Colonic mucosa (tissue), 4 donors: ENCODE results near the gene KLK4. TPM values are rescaled to one million over a fixed set of nuclear protein-coding genes. Genes with fewer than 3 reads are reported as not detected.

ENCODE experiments used
- DNase-seq: peaks from one replicate; pipeline ENCODE4 v3.0.0-alpha.2; 2020
- H3K27ac ChIP-seq: fragments of 200-600 bp; one replicate; pipeline ENCODE4 v1.8.0; 2021
- H3K27me3 ChIP-seq: fragments of 200-600 bp; one replicate; pipeline ENCODE4 v1.8.0; 2021
- H3K36me3 ChIP-seq: fragments of 200-600 bp; one replicate; pipeline ENCODE4 v1.8.0; 2021
- H3K4me1 ChIP-seq: fragments of 200-600 bp; one replicate; pipeline ENCODE4 v1.8.0; 2021; ENCODE audit warnings: mild to moderate bottlenecking
- H3K4me3 ChIP-seq: fragments of 200-600 bp; one replicate; pipeline ENCODE4 v1.8.0; 2021
- H3K9ac ChIP-seq, 2 donors: one replicate each; pipeline ENCODE4 v1.7.0; 2013; ENCODE audit warnings: control low read depth in 2 of 2, low read depth in 2 of 2, low read length in 2 of 2
- H3K9me3 ChIP-seq: fragments of 200-600 bp; one replicate; pipeline ENCODE4 v1.8.0; 2021
- CTCF ChIP-seq: fragments of 200-600 bp; IDR thresholded peaks from one replicate; pipeline ENCODE4 v1.8.0; 2022; ENCODE audit warnings: antibody characterized with exemption, mild to moderate bottlenecking
- intact Hi-C: fragments of 100-400 bp; cut with DNase I; formaldehyde crosslinking; loops from one replicate; pipeline ENCODE4 v1.14.1; 2022
- total RNA-seq, 2 donors: library from RNA; stranded (reverse); fragmentation: NEBNext Ultra II Directional in 1 of 2; extraction: Animal tissue kit (Norgen Biotek cat#: 25700) in 1 of 2; gene quantifications; one replicate each; pipeline ENCODE4 v1.2.1, GENCODE V29; 2021
- donor health status: healthy.
- donor health status: DM: no; HTN: no; CAD: no.
- donor health status: DM: no; HTN: no; CAD: no.

The KLK4 gene
- total RNA-seq, 2 donors from 2014 or later: 1.2 to 2.0 TPM

DNA sequence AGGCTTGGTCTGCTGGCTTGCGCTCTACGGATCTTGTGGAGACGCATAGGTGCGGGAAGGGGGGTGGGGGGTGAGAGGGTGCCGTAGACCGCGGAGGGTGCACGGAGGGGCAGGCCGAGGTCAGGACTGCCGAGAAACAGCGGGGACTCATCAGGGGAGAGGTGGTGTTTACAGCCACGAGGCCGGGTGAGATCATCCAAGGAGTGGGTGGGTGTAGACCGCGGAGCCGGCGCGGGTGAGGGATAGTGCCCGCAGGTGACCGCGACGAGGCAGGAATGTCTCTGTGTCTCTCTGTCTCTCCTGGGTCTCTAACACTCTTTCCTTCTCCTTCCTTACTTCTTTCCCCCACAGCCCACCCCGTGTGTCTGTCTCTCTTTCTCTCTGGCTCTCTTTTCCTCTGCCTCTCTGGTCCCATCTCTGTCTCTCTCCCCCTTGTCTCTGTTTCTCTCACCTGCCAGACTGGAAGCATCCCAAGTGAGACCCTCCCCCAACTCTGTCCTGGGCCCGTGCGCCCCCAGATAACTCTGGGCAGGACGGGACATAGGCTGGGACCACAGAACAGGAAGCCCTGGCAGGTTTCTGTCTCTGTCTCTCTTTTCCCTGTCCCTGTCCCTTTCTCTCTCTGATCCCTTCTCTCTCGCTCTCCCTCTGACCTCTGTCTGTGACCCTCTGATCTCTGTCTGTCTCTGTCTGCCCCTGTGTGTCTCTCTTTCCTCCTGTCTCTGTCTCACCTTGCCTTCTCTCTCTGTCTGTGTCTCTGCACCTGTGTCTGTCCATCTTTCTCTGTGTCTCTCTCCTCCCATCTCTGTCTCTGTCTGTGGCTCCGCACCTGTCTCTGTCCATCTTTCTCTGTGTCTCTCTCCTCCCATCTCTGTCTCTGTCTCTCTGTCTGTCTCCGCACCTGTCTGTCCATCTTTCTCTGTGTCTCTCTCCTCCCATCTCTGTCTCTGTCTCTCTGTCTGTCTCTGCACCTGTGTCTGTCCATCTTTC lies 1.8 kb upstream of the KLK4 start:
- H3K4me1 ChIP-seq: no peaks in the 10 kb centered on the region
- no peak overlapping the region for H3K4me3 ChIP-seq
- DNase-seq: no peak
- intact Hi-C loops: no loop called here
- peaks cover 29% of the 10 kb centered on the region for H3K27me3 ChIP-seq
- H3K36me3 ChIP-seq: no peaks in the 10 kb centered on the region
- H3K27ac ChIP-seq: no peak overlapping the region
- no peak overlapping the region for H3K9ac ChIP-seq
- no peaks in the 10 kb centered on the region for H3K9me3 ChIP-seq
- no peak for TF ChIP-seq CTCF

GRCh38 chr19:50912102-50912599 lies 956 bp upstream of the KLK4 start:
- no peaks in the 10 kb centered on the region for H3K9me3 ChIP-seq
- H3K9ac ChIP-seq: no peak overlapping the region
- H3K27me3 ChIP-seq: peaks cover 29% of the 10 kb centered on the region
- H3K36me3 ChIP-seq: no peaks in the 10 kb centered on the region
- H3K27ac ChIP-seq: no peak overlapping the region
- H3K4me3 ChIP-seq: no peak overlapping the region
- no peak for DNase-seq
- no peak for TF ChIP-seq CTCF
- H3K4me1 ChIP-seq: no peaks in the 10 kb centered on the region
- intact Hi-C loops: no loop called here

GRCh38 chr19:50910722-50911121 lies 473 bp downstream of the KLK4 start:
- no peaks in the 10 kb centered on the region for H3K4me1 ChIP-seq
- DNase-seq: no peak
- no peaks in the 10 kb centered on the region for H3K9me3 ChIP-seq
- no peak overlapping the region for H3K27ac ChIP-seq
- intact Hi-C loops: no loop called here
- TF ChIP-seq CTCF: no peak
- H3K4me3 ChIP-seq: no peak overlapping the region
- H3K27me3 ChIP-seq: peaks cover 29% of the 10 kb centered on the region
- H3K9ac ChIP-seq: no peak overlapping the region
- H3K36me3 ChIP-seq: no peaks in the 10 kb centered on the region

- Histone ChIP-seq H3K27me3 (peaks cover 29% of the 10 kb centered on the region), H3K27ac (no peak overlapping the region), H3K36me3 (no peaks in the 10 kb centered on the region), H3K4me1 (no peaks in the 10 kb centered on the region), H3K9me3 (no peaks in the 10 kb centered on the region), H3K9ac (no peak overlapping the region), H3K4me3 (no peak overlapping the region)
- DNase-seq: peak; percentile 90
- no peak for TF ChIP-seq CTCF
- intact Hi-C loops: no loop called here
Measured at GRCh38 chr19:50909240-50910070, 1.7 kb downstream of the KLK4 start.

DNA sequence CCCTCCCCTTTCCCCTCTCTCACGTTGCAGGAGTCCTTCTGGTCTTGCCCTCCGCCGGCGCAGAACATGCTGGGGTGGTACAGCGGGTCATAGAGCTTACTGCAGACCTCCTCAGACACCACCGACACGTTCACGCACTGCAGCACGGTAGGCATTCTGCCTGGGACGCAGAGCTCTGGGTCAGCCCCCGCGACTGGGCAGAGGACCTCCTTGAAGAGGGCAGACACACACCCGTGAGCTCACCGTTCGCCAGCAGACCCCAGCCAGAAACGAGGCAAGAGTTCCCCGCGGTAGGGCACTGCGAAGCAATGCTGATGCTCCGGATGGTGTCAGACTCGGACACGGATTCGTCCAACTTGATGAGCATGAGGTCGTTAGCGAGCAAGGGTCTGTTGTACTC lies 2.9 kb downstream of the KLK4 start:
- intact Hi-C loops: no loop called here
- Histone ChIP-seq H3K9me3 (no peaks in the 10 kb centered on the region), H3K27me3 (peaks cover 29% of the 10 kb centered on the region), H3K36me3 (no peaks in the 10 kb centered on the region), H3K4me1 (no peaks in the 10 kb centered on the region), H3K9ac (no peak overlapping the region), H3K27ac (no peak overlapping the region), H3K4me3 (no peak overlapping the region)
- no peak for TF ChIP-seq CTCF
- no peak for DNase-seq
